ENCODE measurements around the gene SELENOF.
A peak's percentile ranks its signal among the peaks of the same experiment; 100 is the strongest.

The SELENOF gene

GRCh38 chr1:86913896-86914600 is at the start of gene SELENOF:
SELENOF (minus strand) TSS chr1:86914126; CDS start chr1:86914111, 15 bp downstream.
- peak; percentile 100 for DNase-seq

- DNase-seq, result no peak
These were observed 46.6 kb upstream of the SELENOF start for GRCh38 chr1:86960548-86960947.

GRCh38 chr1:86957221-86957620 is 43.3 kb upstream of the SELENOF start:
- no peak for DNase-seq

GRCh38 chr1:86956221-86956620 is 42.3 kb upstream of the SELENOF start:
- no peak for DNase-seq

GRCh38 chr1:86955678-86956077 is 41.8 kb upstream of the SELENOF start:
- no peak for DNase-seq

GRCh38 chr1:86953167-86953566 is 39.2 kb upstream of the SELENOF start:
- no peak for DNase-seq

GRCh38 chr1:86951430-86951829 is 37.5 kb upstream of the SELENOF start:
- no peak for DNase-seq

GRCh38 chr1:86950712-86951419 is 36.9 kb upstream of the SELENOF start:
- no peak for DNase-seq

GRCh38 chr1:86948212-86948611 is 34.3 kb upstream of the SELENOF start:
- DNase-seq, result no peak

GRCh38 chr1:86942743-86943142 is 28.8 kb upstream of the SELENOF start:
- no peak for DNase-seq

- DNase-seq, result no peak
These were observed 28.1 kb upstream of the SELENOF start for GRCh38 chr1:86942042-86942441.

GRCh38 chr1:86940599-86940998 is 26.7 kb upstream of the SELENOF start:
- no peak for DNase-seq

GRCh38 chr1:86939406-86939805 is 25.5 kb upstream of the SELENOF start:
- DNase-seq, result no peak

GRCh38 chr1:86938855-86939254 is 24.9 kb upstream of the SELENOF start:
- DNase-seq, result no peak

- no peak for DNase-seq
These were observed 24.5 kb upstream of the SELENOF start for GRCh38 chr1:86938450-86938849.

- DNase-seq, result peak; percentile 23
These were observed 19.8 kb upstream of the SELENOF start for GRCh38 chr1:86933562-86934377.

GRCh38 chr1:86933051-86933450 is 19.1 kb upstream of the SELENOF start:
- DNase-seq, result no peak

GRCh38 chr1:86928819-86929218 is 14.9 kb upstream of the SELENOF start:
- no peak for DNase-seq

GRCh38 chr1:86926883-86927282 is 13.0 kb upstream of the SELENOF start:
- no peak for DNase-seq

- DNase-seq, result no peak
These were observed 11.8 kb upstream of the SELENOF start for GRCh38 chr1:86925742-86926141.

GRCh38 chr1:86924324-86924960 is 10.5 kb upstream of the SELENOF start:
- DNase-seq, result no peak

GRCh38 chr1:86922445-86922844 is 8.5 kb upstream of the SELENOF start:
- no peak for DNase-seq

- no peak for DNase-seq
These were observed 2.8 kb upstream of the SELENOF start for GRCh38 chr1:86916752-86917151.

Data from DMS153 (cell line).